HepG2 (cell line): Measurements from ENCODE around the gene CFAP100. TPM values are rescaled to one million over a fixed set of nuclear protein-coding genes. Genes with fewer than 3 reads are reported as not detected.
A peak's percentile ranks its signal among the peaks of the same experiment; 100 is the strongest.

ENCODE experiments used
- GLI4 ChIP-seq: sonication (generic); formaldehyde crosslinking; IDR thresholded peaks from 2 replicates; pipeline ENCODE4 v1.5.1; 2020; ENCODE audit warnings: missing genetic modification reagents, mild to moderate bottlenecking, moderate library complexity, borderline replicate concordance
- HCFC1 ChIP-seq: fragments of 150-350 bp; IDR thresholded peaks from 2 replicates; pipeline ENCODE4 v1.6.1; 2014; ENCODE audit warnings: low read depth, low read length
- IKZF1 ChIP-seq: fragments of 450-650 bp; IDR thresholded peaks from 2 replicates; pipeline ENCODE4 v1.7.1; 2016
- KLF16 ChIP-seq, 2 experiments: sonication (generic) in 1 of 2; formaldehyde crosslinking in 1 of 2; IDR thresholded peaks; 2 replicates each; pipeline versions ENCODE4 v1.6.1 to v1.8.0; 2016 to 2023; ENCODE audit warnings: missing genetic modification reagents in 2 of 2, missing compliant biosample characterization in 1 of 2
- NFE2 ChIP-seq: sonication (generic); formaldehyde crosslinking; IDR thresholded peaks from 2 replicates; pipeline ENCODE4 v1.4.0; 2020; ENCODE audit warnings: missing genetic modification reagents
- RBFOX2 ChIP-seq: fragments of 200-400 bp; formaldehyde crosslinking; IDR thresholded peaks from 2 replicates; pipeline ENCODE4 v1.6.1; 2017; ENCODE audit warnings: low read depth, mild to moderate bottlenecking, low read length
- RFX1 ChIP-seq: fragments of 450-650 bp; IDR thresholded peaks from 2 replicates; pipeline ENCODE4 v1.6.1; 2017
- SP5 ChIP-seq: IDR thresholded peaks from 2 replicates; pipeline ENCODE4 v1.6.1; 2016; ENCODE audit warnings: low read depth, borderline replicate concordance
- TCF12 ChIP-seq, 2 experiments: fragments of 450-650 bp in 1 of 2; sonication (generic) in 1 of 2; formaldehyde crosslinking in 1 of 2; IDR thresholded peaks; 2 replicates each; pipeline versions ENCODE4 v1.6.1 to v1.8.0; 2017 to 2022; ENCODE audit warnings: antibody characterized with exemption in 1 of 2, mild to moderate bottlenecking in 1 of 2, missing genetic modification reagents in 1 of 2, moderate library complexity in 1 of 2
- ZFP1 ChIP-seq: IDR thresholded peaks from 2 replicates; pipeline ENCODE4 v1.6.1; 2016
- ZNF549 ChIP-seq: sonication (generic); formaldehyde crosslinking; IDR thresholded peaks from 2 replicates; pipeline ENCODE4 v1.5.0; 2020; ENCODE audit warnings: missing genetic modification reagents
- polyA plus RNA-seq, 8 experiments: library from polyadenylated mRNA; depleted of rRNA in 3 of 8; stranded (reverse) in 7 of 8; unstranded in 1 of 8; fragments of >200 nt; fragmentation: Illumina TruSeq in 4 of 8; extraction: Trizol in 4 of 8; gene quantifications; 2 replicates each; pipeline versions ENCODE4 v1.2.1 to v1.2.3, GENCODE V29; 2011 to 2016; ENCODE audit warnings: low read depth in 4 of 8, missing spikeins in 1 of 8, mixed read lengths in 1 of 8; ENCODE audit not compliant: insufficient read depth in 1 of 8
- total RNA-seq, 5 experiments: library from RNA; depleted of rRNA; stranded (reverse); fragments of >200 nt; fragmentation: Illumina TruSeq; extraction: Trizol; gene quantifications; 2 replicates each; pipeline ENCODE4 v1.2.3, GENCODE V29; 2016; ENCODE audit warnings: low read depth in 1 of 5
- TF ChIP-seq, protein P1 (sequence below): sonication (generic); formaldehyde crosslinking; IDR thresholded peaks from one replicate; pipeline ENCODE4 v1.5.1; 2020; ENCODE audit warnings: mild to moderate bottlenecking, missing genetic modification reagents; ENCODE audit errors: not compliant biosample characterization
- TF ChIP-seq, protein P2 (sequence below): sonication (generic); formaldehyde crosslinking; IDR thresholded peaks from 2 replicates; pipeline ENCODE4 v1.4.0; 2020; ENCODE audit warnings: missing genetic modification reagents
- TF ChIP-seq, protein P3 (sequence below): sonication (generic); formaldehyde crosslinking; IDR thresholded peaks from 2 replicates; pipeline ENCODE4 v1.8.0; 2022; ENCODE audit warnings: missing genetic modification reagents, mild to moderate bottlenecking, borderline replicate concordance
- TF ChIP-seq, protein P4 (sequence below): sonication (generic); formaldehyde crosslinking; IDR thresholded peaks from 2 replicates; pipeline ENCODE4 v1.9.0; 2022; ENCODE audit warnings: low read depth, missing genetic modification reagents

Gene CFAP100
- total and polyA plus RNA-seq, 2 of the 13 experiments (the other 11 are each of a cell fraction or from before 2014, with no cell fraction given): 0.32 TPM; not detected in 1

DNA sequence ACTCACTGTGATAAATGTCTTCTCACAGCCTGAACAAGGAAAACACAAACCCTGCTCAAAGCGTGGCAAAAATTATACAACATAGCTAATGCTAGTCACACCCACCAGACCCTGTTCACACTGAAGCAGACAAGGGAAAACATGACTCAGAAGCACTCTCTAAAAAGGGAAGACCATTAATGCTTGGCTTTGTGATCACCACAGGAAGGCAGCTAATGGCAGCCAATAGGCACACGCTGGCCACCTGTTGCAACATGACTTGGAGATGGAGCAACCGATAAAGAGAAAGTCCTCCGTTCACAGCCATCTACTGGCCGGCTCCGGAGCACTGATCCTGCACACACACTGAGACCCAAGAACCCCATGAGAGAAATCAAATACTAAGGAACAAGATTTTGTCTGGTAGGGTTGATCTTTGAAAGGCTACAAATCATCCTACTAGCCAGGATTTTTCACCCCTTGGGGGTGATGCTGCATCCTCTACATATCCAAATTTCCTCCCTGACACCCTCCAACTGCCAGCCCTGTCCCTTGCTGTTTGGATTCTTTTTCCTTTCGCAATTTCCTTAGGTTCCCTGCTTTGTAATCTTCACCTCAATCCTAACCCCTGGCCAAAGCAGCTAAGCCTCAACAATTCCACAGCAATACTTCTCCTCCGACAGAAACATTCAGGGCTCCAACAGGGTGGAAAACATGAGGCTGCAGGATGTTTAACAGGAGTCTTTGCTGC, 77.7 kb downstream of the CFAP100 start (continued):
- TF ChIP-seq, protein P1, sequence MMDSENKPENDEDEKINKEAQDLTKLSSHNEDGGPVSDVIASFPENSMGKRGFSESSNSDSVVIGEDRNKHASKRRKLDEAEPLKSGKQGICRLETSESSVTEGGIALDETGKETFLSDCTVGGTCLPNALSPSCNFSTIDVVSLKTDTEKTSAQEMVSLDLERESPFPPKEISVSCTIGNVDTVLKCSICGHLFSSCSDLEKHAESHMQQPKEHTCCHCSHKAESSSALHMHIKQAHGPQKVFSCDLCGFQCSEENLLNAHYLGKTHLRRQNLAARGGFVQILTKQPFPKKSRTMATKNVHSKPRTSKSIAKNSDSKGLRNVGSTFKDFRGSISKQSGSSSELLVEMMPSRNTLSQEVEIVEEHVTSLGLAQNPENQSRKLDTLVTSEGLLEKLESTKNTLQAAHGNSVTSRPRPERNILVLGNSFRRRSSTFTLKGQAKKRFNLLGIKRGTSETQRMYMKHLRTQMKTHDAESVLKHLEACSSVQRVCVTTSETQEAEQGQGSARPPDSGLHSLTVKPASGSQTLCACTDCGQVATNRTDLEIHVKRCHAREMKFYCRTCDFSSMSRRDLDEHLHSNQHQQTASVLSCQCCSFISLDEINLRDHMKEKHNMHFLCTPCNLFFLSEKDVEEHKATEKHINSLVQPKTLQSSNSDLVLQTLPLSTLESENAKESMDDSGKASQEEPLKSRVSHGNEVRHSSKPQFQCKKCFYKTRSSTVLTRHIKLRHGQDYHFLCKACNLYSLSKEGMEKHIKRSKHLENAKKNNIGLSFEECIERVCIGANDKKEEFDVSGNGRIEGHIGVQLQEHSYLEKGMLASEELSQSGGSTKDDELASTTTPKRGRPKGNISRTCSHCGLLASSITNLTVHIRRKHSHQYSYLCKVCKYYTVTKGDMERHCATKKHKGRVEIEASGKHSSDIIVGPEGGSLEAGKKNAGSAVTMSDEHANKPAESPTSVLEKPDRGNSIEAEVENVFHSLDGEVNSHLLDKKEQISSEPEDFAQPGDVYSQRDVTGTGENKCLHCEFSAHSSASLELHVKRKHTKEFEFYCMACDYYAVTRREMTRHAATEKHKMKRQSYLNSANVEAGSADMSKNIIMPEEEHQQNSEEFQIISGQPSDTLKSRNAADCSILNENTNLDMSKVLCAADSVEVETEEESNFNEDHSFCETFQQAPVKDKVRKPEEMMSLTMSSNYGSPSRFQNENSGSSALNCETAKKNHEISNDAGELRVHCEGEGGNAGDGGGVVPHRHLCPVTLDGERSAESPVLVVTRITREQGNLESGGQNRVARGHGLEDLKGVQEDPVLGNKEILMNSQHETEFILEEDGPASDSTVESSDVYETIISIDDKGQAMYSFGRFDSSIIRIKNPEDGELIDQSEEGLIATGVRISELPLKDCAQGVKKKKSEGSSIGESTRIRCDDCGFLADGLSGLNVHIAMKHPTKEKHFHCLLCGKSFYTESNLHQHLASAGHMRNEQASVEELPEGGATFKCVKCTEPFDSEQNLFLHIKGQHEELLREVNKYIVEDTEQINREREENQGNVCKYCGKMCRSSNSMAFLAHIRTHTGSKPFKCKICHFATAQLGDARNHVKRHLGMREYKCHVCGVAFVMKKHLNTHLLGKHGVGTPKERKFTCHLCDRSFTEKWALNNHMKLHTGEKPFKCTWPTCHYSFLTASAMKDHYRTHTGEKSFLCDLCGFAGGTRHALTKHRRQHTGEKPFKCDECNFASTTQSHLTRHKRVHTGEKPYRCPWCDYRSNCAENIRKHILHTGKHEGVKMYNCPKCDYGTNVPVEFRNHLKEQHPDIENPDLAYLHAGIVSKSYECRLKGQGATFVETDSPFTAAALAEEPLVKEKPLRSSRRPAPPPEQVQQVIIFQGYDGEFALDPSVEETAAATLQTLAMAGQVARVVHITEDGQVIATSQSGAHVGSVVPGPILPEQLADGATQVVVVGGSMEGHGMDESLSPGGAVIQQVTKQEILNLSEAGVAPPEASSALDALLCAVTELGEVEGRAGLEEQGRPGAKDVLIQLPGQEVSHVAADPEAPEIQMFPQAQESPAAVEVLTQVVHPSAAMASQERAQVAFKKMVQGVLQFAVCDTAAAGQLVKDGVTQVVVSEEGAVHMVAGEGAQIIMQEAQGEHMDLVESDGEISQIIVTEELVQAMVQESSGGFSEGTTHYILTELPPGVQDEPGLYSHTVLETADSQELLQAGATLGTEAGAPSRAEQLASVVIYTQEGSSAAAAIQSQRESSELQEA (CRISPR knock-in tag): no peak
- TF ChIP-seq ZNF549 (CRISPR knock-in tag) (no peak), HCFC1 (no peak), NFE2 (CRISPR knock-in tag) (no peak), TCF12 (IDR thresholded peaks at IDR 0.05) (no peak), TCF12 (CRISPR knock-in tag; IDR thresholded peaks at IDR 0.05) (no peak), RBFOX2 (peak; percentile 45), IKZF1 (no peak), SP5 (CRISPR knock-in tag) (no peak), KLF16 (CRISPR knock-in tag; IDR thresholded peaks at IDR 0.05) (peak in 1 of 2 experiments; percentile 96; a peak in 2 of 4 replicates), GLI4 (CRISPR knock-in tag) (0 out of 2 replicates have a peak, but pooled peaks have one; percentile 53), RFX1 (no peak), ZFP1 (CRISPR knock-in tag) (peak; percentile 27; the same call in 1 of the 2 replicates)
- TF ChIP-seq, protein P2, sequence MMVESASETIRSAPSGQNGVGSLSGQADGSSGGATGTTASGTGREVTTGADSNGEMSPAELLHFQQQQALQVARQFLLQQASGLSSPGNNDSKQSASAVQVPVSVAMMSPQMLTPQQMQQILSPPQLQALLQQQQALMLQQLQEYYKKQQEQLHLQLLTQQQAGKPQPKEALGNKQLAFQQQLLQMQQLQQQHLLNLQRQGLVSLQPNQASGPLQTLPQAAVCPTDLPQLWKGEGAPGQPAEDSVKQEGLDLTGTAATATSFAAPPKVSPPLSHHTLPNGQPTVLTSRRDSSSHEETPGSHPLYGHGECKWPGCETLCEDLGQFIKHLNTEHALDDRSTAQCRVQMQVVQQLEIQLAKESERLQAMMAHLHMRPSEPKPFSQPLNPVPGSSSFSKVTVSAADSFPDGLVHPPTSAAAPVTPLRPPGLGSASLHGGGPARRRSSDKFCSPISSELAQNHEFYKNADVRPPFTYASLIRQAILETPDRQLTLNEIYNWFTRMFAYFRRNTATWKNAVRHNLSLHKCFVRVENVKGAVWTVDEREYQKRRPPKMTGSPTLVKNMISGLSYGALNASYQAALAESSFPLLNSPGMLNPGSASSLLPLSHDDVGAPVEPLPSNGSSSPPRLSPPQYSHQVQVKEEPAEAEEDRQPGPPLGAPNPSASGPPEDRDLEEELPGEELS (CRISPR knock-in tag): peak; percentile 50; the same call in 1 of the 2 replicates
- TF ChIP-seq, protein P3, sequence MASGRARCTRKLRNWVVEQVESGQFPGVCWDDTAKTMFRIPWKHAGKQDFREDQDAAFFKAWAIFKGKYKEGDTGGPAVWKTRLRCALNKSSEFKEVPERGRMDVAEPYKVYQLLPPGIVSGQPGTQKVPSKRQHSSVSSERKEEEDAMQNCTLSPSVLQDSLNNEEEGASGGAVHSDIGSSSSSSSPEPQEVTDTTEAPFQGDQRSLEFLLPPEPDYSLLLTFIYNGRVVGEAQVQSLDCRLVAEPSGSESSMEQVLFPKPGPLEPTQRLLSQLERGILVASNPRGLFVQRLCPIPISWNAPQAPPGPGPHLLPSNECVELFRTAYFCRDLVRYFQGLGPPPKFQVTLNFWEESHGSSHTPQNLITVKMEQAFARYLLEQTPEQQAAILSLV (CRISPR knock-in tag): 0 out of 2 replicates have a peak, but pooled peaks have one; percentile 68
- TF ChIP-seq, protein P4, sequence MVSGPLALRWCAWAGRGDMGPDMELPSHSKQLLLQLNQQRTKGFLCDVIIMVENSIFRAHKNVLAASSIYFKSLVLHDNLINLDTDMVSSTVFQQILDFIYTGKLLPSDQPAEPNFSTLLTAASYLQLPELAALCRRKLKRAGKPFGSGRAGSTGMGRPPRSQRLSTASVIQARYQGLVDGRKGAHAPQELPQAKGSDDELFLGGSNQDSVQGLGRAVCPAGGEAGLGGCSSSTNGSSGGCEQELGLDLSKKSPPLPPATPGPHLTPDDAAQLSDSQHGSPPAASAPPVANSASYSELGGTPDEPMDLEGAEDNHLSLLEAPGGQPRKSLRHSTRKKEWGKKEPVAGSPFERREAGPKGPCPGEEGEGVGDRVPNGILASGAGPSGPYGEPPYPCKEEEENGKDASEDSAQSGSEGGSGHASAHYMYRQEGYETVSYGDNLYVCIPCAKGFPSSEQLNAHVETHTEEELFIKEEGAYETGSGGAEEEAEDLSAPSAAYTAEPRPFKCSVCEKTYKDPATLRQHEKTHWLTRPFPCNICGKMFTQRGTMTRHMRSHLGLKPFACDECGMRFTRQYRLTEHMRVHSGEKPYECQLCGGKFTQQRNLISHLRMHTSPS (CRISPR knock-in tag): no peak
